ENCODE results near the gene LINGO3. TPM values are rescaled to one million over a fixed set of nuclear protein-coding genes. Genes with fewer than 3 reads are reported as not detected.
A peak's percentile ranks its signal among the peaks of the same experiment; 100 is the strongest.
"Not testable (repeated sequence)": the region's sequence is repeated elsewhere in the genome, so short reads cannot be mapped to it uniquely, and the experiment has no call there.

The LINGO3 gene
- total and polyA plus RNA-seq, 7 experiments from 2014 or later, result 0.27 to 12.9 (median 1.3) TPM

- H3K4me3 ChIP-seq (ENCODE audit: low read length), result no peak within 1 kb of the TSS
- no peaks in the 10 kb centered on the region for H3K9me3 ChIP-seq (ENCODE audit: control insufficient read depth in 2 of 3, low read length in 3 of 3)
- peaks cover 8 to 13% of the 10 kb centered on the region in 2 donors for H3K4me1 ChIP-seq (ENCODE audit: control insufficient read depth in 2 of 2, insufficient read depth in 2 of 2, low read length in 2 of 2)
- Mint-ChIP-seq H3K27ac (peak within 1 kb of the TSS in 6 of 9 donors; percentile 41 to 82 (median 42)), H3K9me3 (peaks cover 0 to 2% (median 0%) of the 10 kb centered on the region in 11 donors), H3K36me3 (no peaks in the 10 kb centered on the region), H3K4me1 (peaks cover 6 to 17% (median 11%) of the 10 kb centered on the region in 7 donors), H3K4me3 (peak within 1 kb of the TSS in 8 of 10 donors; percentile 49 to 77 (median 62)), H3K27me3 (peaks cover 0 to 2% (median 0%) of the 10 kb centered on the region in 5 donors)
- DNase-seq (peak in 1 of 9 donors; percentile 49), ATAC-seq (peak; percentile 74)
- ChIA-PET CTCF (no interaction called here), POLR2A (interaction anchor here (0.6 to 2.1 kb wide), 7 partner anchors 9 to 607 kb away, joined by 3 to 7 read pairs (median 3); partner anchors contain the start of gene GADD45B)
- no peaks in the 10 kb centered on the region for H3K36me3 ChIP-seq (ENCODE audit: control insufficient read depth in 2 of 3, insufficient read depth in 3 of 3, low read length in 3 of 3)
- H3K27me3 ChIP-seq (ENCODE audit: control insufficient read depth in 2 of 2, insufficient read depth in 2 of 2, low read length in 2 of 2), result no peaks in the 10 kb centered on the region
- intact Hi-C loops (cut with micrococcal nuclease), result no loop called here
- no peak within 1 kb of the TSS for H3K27ac ChIP-seq (ENCODE audit: low read depth, low read length)
Measured at GRCh38 chr19:2282062-2282861, 25.7 kb downstream of the LINGO3 start, which contains the start of gene PEAK3. Gene PEAK3 (minus strand): TSS chr19:2282175. CDS start chr19:2280931, 1,244 bp downstream.

GRCh38 chr19:2281265-2282061, 26.5 kb downstream of the LINGO3 start:
- H3K9me3 ChIP-seq (ENCODE audit: control insufficient read depth in 2 of 3, low read length in 3 of 3); H3K9me3 Mint-ChIP-seq; intact Hi-C loops (cut with micrococcal nuclease); H3K27me3 ChIP-seq (ENCODE audit: control insufficient read depth in 2 of 2, insufficient read depth in 2 of 2, low read length in 2 of 2); H3K4me3 ChIP-seq (ENCODE audit: low read length); DNase-seq; H3K27ac ChIP-seq (ENCODE audit: low read depth, low read length); H3K36me3 ChIP-seq (ENCODE audit: control insufficient read depth in 2 of 3, insufficient read depth in 3 of 3, low read length in 3 of 3); H3K36me3 Mint-ChIP-seq; H3K27me3 Mint-ChIP-seq; CTCF ChIA-PET: not testable (repeated sequence)
- peaks cover 6 to 19% (median 14%) of the 10 kb centered on the region in 7 donors for H3K4me1 Mint-ChIP-seq
- ATAC-seq, result peak; percentile 28
- H3K27ac Mint-ChIP-seq, result peak overlapping the region in 1 of 9 donors; percentile 56
- peaks cover 8 to 13% of the 10 kb centered on the region in 2 donors for H3K4me1 ChIP-seq (ENCODE audit: control insufficient read depth in 2 of 2, insufficient read depth in 2 of 2, low read length in 2 of 2)
- peak overlapping the region in 6 of 10 donors; percentile 57 to 77 (median 62) for H3K4me3 Mint-ChIP-seq
- POLR2A ChIA-PET, result interaction anchor here (0.6 to 2.2 kb wide), 3 partner anchors 10 to 41 kb away, joined by 3 to 7 read pairs (median 6); no protein-coding TSS in a partner anchor

GRCh38 chr19:2280633-2281264, 27.2 kb downstream of the LINGO3 start:
- Mint-ChIP-seq H3K9me3 (no peaks in the 10 kb centered on the region), H3K27me3 (peaks cover 0 to 2% (median 0%) of the 10 kb centered on the region in 5 donors), H3K36me3 (no peaks in the 10 kb centered on the region), H3K4me3 (no peak overlapping the region), H3K4me1 (peaks cover 6 to 19% (median 14%) of the 10 kb centered on the region in 7 donors), H3K27ac (no peak overlapping the region)
- ChIA-PET POLR2A (interaction anchor here (1.2 to 2.2 kb wide), 2 partner anchors 11 to 22 kb away, joined by 3 to 6 read pairs; no protein-coding TSS in a partner anchor), CTCF (interaction anchor here (0.5 to 0.9 kb wide), 2 partner anchors 22 to 197 kb away, joined by 3 to 4 read pairs; no protein-coding TSS in a partner anchor)
- H3K36me3 ChIP-seq (ENCODE audit: control insufficient read depth in 2 of 3, insufficient read depth in 3 of 3, low read length in 3 of 3), result peaks cover 0 to 8% (median 0%) of the 10 kb centered on the region in 3 experiments
- no peaks in the 10 kb centered on the region for H3K9me3 ChIP-seq (ENCODE audit: control insufficient read depth in 2 of 3, low read length in 3 of 3)
- no peaks in the 10 kb centered on the region for H3K27me3 ChIP-seq (ENCODE audit: control insufficient read depth in 2 of 2, insufficient read depth in 2 of 2, low read length in 2 of 2)
- no peak overlapping the region for H3K4me3 ChIP-seq (ENCODE audit: low read length)
- no peak for DNase-seq
- intact Hi-C loops (cut with micrococcal nuclease), result no loop called here
- H3K4me1 ChIP-seq (ENCODE audit: control insufficient read depth in 2 of 2, insufficient read depth in 2 of 2, low read length in 2 of 2), result peaks cover 8 to 13% of the 10 kb centered on the region in 2 donors
- H3K27ac ChIP-seq (ENCODE audit: low read depth, low read length), result no peak overlapping the region
- no peak for ATAC-seq

- H3K36me3 ChIP-seq (ENCODE audit: control insufficient read depth in 2 of 3, insufficient read depth in 3 of 3, low read length in 3 of 3), result peaks cover 0 to 8% (median 0%) of the 10 kb centered on the region in 3 experiments
- no peak for ATAC-seq
- POLR2A ChIA-PET, result interaction anchor here (2.2 kb wide), 1 partner anchor 8 kb away, joined by 6 read pairs; no protein-coding TSS in a partner anchor
- intact Hi-C loops (cut with micrococcal nuclease), result loop anchor here in 1 of 2 donors (10.0 kb wide), 1 partner anchor 336 kb away; no protein-coding TSS in a partner anchor
- Mint-ChIP-seq H3K4me1 (peaks cover 15 to 34% (median 27%) of the 10 kb centered on the region in 7 donors), H3K9me3 (no peaks in the 10 kb centered on the region), H3K27me3 (peaks cover 0 to 2% (median 0%) of the 10 kb centered on the region in 5 donors), H3K27ac (peak overlapping the region in 4 of 9 donors; percentile 13 to 28 (median 24)), H3K4me3 (peak overlapping the region in 1 of 10 donors; percentile 25), H3K36me3 (peaks cover 0 to 8% (median 3%) of the 10 kb centered on the region in 5 donors)
- peaks cover 15 to 20% of the 10 kb centered on the region in 2 donors for H3K4me1 ChIP-seq (ENCODE audit: control insufficient read depth in 2 of 2, insufficient read depth in 2 of 2, low read length in 2 of 2)
- H3K27me3 ChIP-seq (ENCODE audit: control insufficient read depth in 2 of 2, insufficient read depth in 2 of 2, low read length in 2 of 2), result no peaks in the 10 kb centered on the region
- no peak overlapping the region for H3K4me3 ChIP-seq (ENCODE audit: low read length)
- DNase-seq, result no peak
- no peak overlapping the region for H3K27ac ChIP-seq (ENCODE audit: low read depth, low read length)
- H3K9me3 ChIP-seq (ENCODE audit: control insufficient read depth in 2 of 3, low read length in 3 of 3), result no peaks in the 10 kb centered on the region
- CTCF ChIA-PET, result interaction anchor here (0.7 kb wide), 1 partner anchor 116 kb away, joined by 3 read pairs; no protein-coding TSS in a partner anchor
Measured at GRCh38 chr19:2278459-2279158, 29.3 kb downstream of the LINGO3 start.

GRCh38 chr19:2277138-2277537, 30.8 kb downstream of the LINGO3 start:
- Mint-ChIP-seq H3K36me3 (peaks cover 0 to 12% (median 3%) of the 10 kb centered on the region in 5 donors), H3K9me3 (no peaks in the 10 kb centered on the region), H3K27me3 (peaks cover 0 to 2% (median 0%) of the 10 kb centered on the region in 5 donors), H3K27ac (peak overlapping the region in 7 of 9 donors; percentile 18 to 74 (median 45)), H3K4me3 (peak overlapping the region in 4 of 10 donors; percentile 24 to 69 (median 39)), H3K4me1 (peaks cover 16 to 36% (median 27%) of the 10 kb centered on the region in 7 donors)
- POLR2A ChIA-PET, result interaction anchor here (0.8 to 1.6 kb wide), 3 partner anchors 12 to 157 kb away, joined by 3 to 7 read pairs (median 5); no protein-coding TSS in a partner anchor
- no peak overlapping the region for H3K4me3 ChIP-seq (ENCODE audit: low read length)
- intact Hi-C loops (cut with micrococcal nuclease), result loop anchor here in 1 of 2 donors (10.0 kb wide), 1 partner anchor 338 kb away; no protein-coding TSS in a partner anchor
- peaks cover 24 to 26% of the 10 kb centered on the region in 2 donors for H3K4me1 ChIP-seq (ENCODE audit: control insufficient read depth in 2 of 2, insufficient read depth in 2 of 2, low read length in 2 of 2)
- DNase-seq, result no peak
- CTCF ChIA-PET, result interaction anchor here (1.2 kb wide), 1 partner anchor 12 kb away, joined by 5 read pairs; no protein-coding TSS in a partner anchor
- H3K27me3 ChIP-seq (ENCODE audit: control insufficient read depth in 2 of 2, insufficient read depth in 2 of 2, low read length in 2 of 2), result no peaks in the 10 kb centered on the region
- H3K36me3 ChIP-seq (ENCODE audit: control insufficient read depth in 2 of 3, insufficient read depth in 3 of 3, low read length in 3 of 3), result peaks cover 0 to 18% (median 3%) of the 10 kb centered on the region in 3 experiments
- H3K27ac ChIP-seq (ENCODE audit: low read depth, low read length), result no peak overlapping the region
- no peak for ATAC-seq
- no peaks in the 10 kb centered on the region for H3K9me3 ChIP-seq (ENCODE audit: control insufficient read depth in 2 of 3, low read length in 3 of 3)
